Measurements from ENCODE around the gene GRIP2. TPM values are rescaled to one million over a fixed set of nuclear protein-coding genes. Genes with fewer than 3 reads are reported as not detected.

Gene GRIP2
- total and polyA plus RNA-seq, 9 of the 15 experiments (the other 6 are each of a cell fraction or from before 2014, with no cell fraction given) = 0.01 TPM; not detected in 7

- in situ Hi-C loops (cut with MboI) = no loop called here
These were observed 68.5 kb downstream of the GRIP2 start for GRCh38 chr3:14471690-14472089.

GRCh38 chr3:14471016-14471415, 69.1 kb downstream of the GRIP2 start:
- ChIA-PET CTCF (ENCODE audit: low intra/inter-chr PET ratio) (interaction anchor here (4.7 kb wide), 1 partner anchor 268 kb away, joined by 48 read pairs; no protein-coding TSS in a partner anchor), POLR2A (no interaction called here)
- H3K36me3 ChIP-seq (ENCODE audit: control insufficient read depth, insufficient read depth, low read length) = peaks cover 100% of the 10 kb centered on the region

More at GRCh38 chr3:14471690-14472089, 68.5 kb downstream of the GRIP2 start:
- ChIA-PET CTCF (ENCODE audit: low intra/inter-chr PET ratio) (no interaction called here), POLR2A (no interaction called here)
- BruUV-seq (replicated peaks) = no TSS peak
- H2AFZ ChIP-seq (ENCODE audit: low read depth, low read length) = no peak overlapping the region
- peaks cover 5% of the 10 kb centered on the region for H3K9me1 ChIP-seq (ENCODE audit: control insufficient read depth, insufficient read depth, low read length)
- no peak overlapping the region for H3K4me3 ChIP-seq
- H3K9ac ChIP-seq (ENCODE audit: insufficient read depth in 1 of 2, low read depth in 2 of 2, low read length in 2 of 2) = no peak overlapping the region
- H3K27me3 ChIP-seq (ENCODE audit: control insufficient read depth in 2 of 2, insufficient read depth in 2 of 2, low read length in 2 of 2) = no peaks in the 10 kb centered on the region; a peak in 1 of 5 replicates
- no peak overlapping the region for H3K4me2 ChIP-seq (ENCODE audit: insufficient read depth, low read length)
- peaks cover 100% of the 10 kb centered on the region for H3K36me3 ChIP-seq (ENCODE audit: control insufficient read depth, insufficient read depth, low read length)
- no peaks in the 10 kb centered on the region for H3K79me2 ChIP-seq (ENCODE audit: control insufficient read depth, insufficient read depth, low read length)
- WGBS (ENCODE audit: insufficient coverage, low coverage, missing lambda C conversion rate) = 91% methylated on average over 8 of the region's 10 CpGs
- intact Hi-C loops (cut with micrococcal nuclease) = no loop called here
- ATAC-seq = no peak
- TF ChIP-seq POLR2G (IDR thresholded peaks at IDR 0.05; ENCODE audit: low read depth, low read length) (0 out of 2 replicates have a peak, but pooled peaks have one; percentile 19), C11orf30 (IDR thresholded peaks at IDR 0.05; ENCODE audit: low read depth) (no peak)
- no peak for FAIRE-seq
- H4K20me1 ChIP-seq (replicated peaks; ENCODE audit: control insufficient read depth, insufficient read depth, low read length) = no peaks in the 10 kb centered on the region
- H3K27ac ChIP-seq (ENCODE audit: extremely low read depth, low read depth, low read length) = no peak overlapping the region
- no peak for DNase-seq (ENCODE audit: extremely low read depth in 1 of 4, low spot score in 3 of 4)
- no peaks in the 10 kb centered on the region; a peak in 1 of 5 replicates for H3K4me1 ChIP-seq (replicated peaks in 1 of 2; ENCODE audit: control insufficient read depth in 2 of 2, insufficient read depth in 2 of 2, low read length in 2 of 2)
- no peaks in the 10 kb centered on the region for H3K9me3 ChIP-seq (replicated peaks; ENCODE audit: control insufficient read depth, insufficient read depth, low read depth, low read length)

More at GRCh38 chr3:14471016-14471415, 69.1 kb downstream of the GRIP2 start:
- BruUV-seq (replicated peaks) = no TSS peak
- Histone ChIP-seq H3K4me2 (ENCODE audit: insufficient read depth, low read length) (no peak overlapping the region), H3K27me3 (ENCODE audit: control insufficient read depth in 2 of 2, insufficient read depth in 2 of 2, low read length in 2 of 2) (no peaks in the 10 kb centered on the region; a peak in 1 of 5 replicates), H3K4me1 (replicated peaks in 1 of 2; ENCODE audit: control insufficient read depth in 2 of 2, insufficient read depth in 2 of 2, low read length in 2 of 2) (no peaks in the 10 kb centered on the region; a peak in 1 of 5 replicates), H4K20me1 (replicated peaks; ENCODE audit: control insufficient read depth, insufficient read depth, low read length) (no peaks in the 10 kb centered on the region), H3K9me1 (ENCODE audit: control insufficient read depth, insufficient read depth, low read length) (peaks cover 5% of the 10 kb centered on the region), H3K4me3 (no peak overlapping the region), H3K9ac (ENCODE audit: insufficient read depth in 1 of 2, low read depth in 2 of 2, low read length in 2 of 2) (no peak overlapping the region), H2AFZ (ENCODE audit: low read depth, low read length) (no peak overlapping the region), H3K9me3 (replicated peaks; ENCODE audit: control insufficient read depth, insufficient read depth, low read depth, low read length) (no peaks in the 10 kb centered on the region), H3K27ac (ENCODE audit: extremely low read depth, low read depth, low read length) (no peak overlapping the region), H3K79me2 (ENCODE audit: control insufficient read depth, insufficient read depth, low read length) (no peaks in the 10 kb centered on the region)
- in situ Hi-C loops (cut with MboI) (no loop called here), intact Hi-C loops (cut with micrococcal nuclease) (no loop called here)
- TF ChIP-seq BRF1 (IDR thresholded peaks at IDR 0.05; ENCODE audit: borderline replicate concordance, extremely low read depth, insufficient read length) (no peak), MECOM (CRISPR knock-in tag; IDR thresholded peaks at IDR 0.05) (no peak), DLX4 (CRISPR knock-in tag; IDR thresholded peaks at IDR 0.05) (no peak), PTBP1 (IDR thresholded peaks at IDR 0.05; ENCODE audit: low read depth, low read length) (no peak), RBFOX2 (IDR thresholded peaks at IDR 0.05; ENCODE audit: low read depth, low read length) (no peak), SAP30 (IDR thresholded peaks at IDR 0.05; ENCODE audit: borderline replicate concordance, insufficient read depth, low read depth, low read length, poor library complexity, severe bottlenecking) (no peak), PHTF2 (CRISPR knock-in tag; IDR thresholded peaks at IDR 0.05) (no peak), CBFA2T2 (conservative IDR thresholded peaks at IDR 0.05) (no peak), BRD9 (IDR thresholded peaks at IDR 0.05; ENCODE audit: low read depth, partially characterized antibody) (no peak), ELF2 (CRISPR knock-in tag; IDR thresholded peaks at IDR 0.05) (no peak), YY1 (IDR thresholded peaks at IDR 0.05; ENCODE audit: borderline replicate concordance in 1 of 3, control insufficient read depth in 1 of 3, extremely low read depth in 1 of 3, insufficient read depth in 3 of 3, insufficient read length in 1 of 3, insufficient replicate concordance in 2 of 3, low read depth in 1 of 3, low read length in 2 of 3) (no peak), MTF1 (CRISPR knock-in tag; IDR thresholded peaks at IDR 0.05; ENCODE audit: borderline replicate concordance) (no peak), BCL6 (CRISPR knock-in tag; IDR thresholded peaks at IDR 0.05) (no peak), NBN (IDR thresholded peaks at IDR 0.05; ENCODE audit: low read depth) (no peak), ILK (tag; IDR thresholded peaks at IDR 0.05; ENCODE audit: borderline replicate concordance, low read depth) (no peak)
- DNase-seq (ENCODE audit: extremely low read depth in 1 of 4, low spot score in 3 of 4) (no peak), FAIRE-seq (no peak), ATAC-seq (no peak)
- 88% methylated on average over 5 of the region's 5 CpGs for WGBS (ENCODE audit: insufficient coverage, low coverage, missing lambda C conversion rate)

All from K562 (cell line).